Measurements from ENCODE around the gene IGFBP7.

IGFBP7 gene

DNA sequence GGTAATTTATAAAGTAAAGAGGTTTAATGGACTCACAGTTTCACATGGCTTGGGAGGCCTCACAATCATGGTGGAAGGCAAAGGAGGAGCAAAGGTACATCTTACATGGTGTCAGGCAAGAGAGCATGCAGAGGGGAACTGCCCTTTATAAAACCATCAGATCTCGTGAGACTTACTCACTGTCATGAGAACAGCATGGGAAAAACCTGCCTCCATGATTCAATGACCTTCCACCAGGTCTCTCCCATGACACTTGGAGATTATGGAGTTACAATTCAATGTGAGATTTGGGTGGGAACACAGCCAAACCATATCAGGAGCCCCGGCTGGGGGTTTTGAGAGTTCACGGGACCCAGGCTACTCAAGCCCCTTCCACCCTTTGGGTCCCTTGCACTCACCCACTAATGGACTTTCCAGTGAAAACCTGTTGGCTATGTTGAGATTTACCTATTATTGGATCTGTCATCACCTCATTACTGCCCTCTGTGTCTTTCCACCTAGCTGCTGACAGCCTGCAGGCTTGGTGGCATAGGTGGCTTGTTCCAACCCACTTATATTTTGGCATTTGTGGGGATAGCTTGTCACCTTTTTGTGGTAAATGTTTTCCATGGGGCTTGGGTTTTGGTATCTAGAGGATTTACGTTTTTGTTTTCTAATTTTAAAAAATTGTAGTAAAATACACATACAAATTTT is 24.0 kb downstream of the IGFBP7 start:
- no peaks in the 10 kb centered on the region for H3K9me2 ChIP-seq (replicated peaks; ENCODE audit: control insufficient read depth, low read length)
- H3K4me1 ChIP-seq (ENCODE audit: control insufficient read depth, low read length), result no peaks in the 10 kb centered on the region
- H3F3A ChIP-seq (ENCODE audit: control insufficient read depth, insufficient read depth), result no peaks in the 10 kb centered on the region
- TF ChIP-seq, protein P1, sequence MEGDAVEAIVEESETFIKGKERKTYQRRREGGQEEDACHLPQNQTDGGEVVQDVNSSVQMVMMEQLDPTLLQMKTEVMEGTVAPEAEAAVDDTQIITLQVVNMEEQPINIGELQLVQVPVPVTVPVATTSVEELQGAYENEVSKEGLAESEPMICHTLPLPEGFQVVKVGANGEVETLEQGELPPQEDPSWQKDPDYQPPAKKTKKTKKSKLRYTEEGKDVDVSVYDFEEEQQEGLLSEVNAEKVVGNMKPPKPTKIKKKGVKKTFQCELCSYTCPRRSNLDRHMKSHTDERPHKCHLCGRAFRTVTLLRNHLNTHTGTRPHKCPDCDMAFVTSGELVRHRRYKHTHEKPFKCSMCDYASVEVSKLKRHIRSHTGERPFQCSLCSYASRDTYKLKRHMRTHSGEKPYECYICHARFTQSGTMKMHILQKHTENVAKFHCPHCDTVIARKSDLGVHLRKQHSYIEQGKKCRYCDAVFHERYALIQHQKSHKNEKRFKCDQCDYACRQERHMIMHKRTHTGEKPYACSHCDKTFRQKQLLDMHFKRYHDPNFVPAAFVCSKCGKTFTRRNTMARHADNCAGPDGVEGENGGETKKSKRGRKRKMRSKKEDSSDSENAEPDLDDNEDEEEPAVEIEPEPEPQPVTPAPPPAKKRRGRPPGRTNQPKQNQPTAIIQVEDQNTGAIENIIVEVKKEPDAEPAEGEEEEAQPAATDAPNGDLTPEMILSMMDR (IDR thresholded peaks at IDR 0.05; ENCODE audit: low read depth, low read length, poor library complexity, severe bottlenecking), result no peak
- no peak for TF ChIP-seq EZH2phosphoT487 (IDR thresholded peaks at IDR 0.05; ENCODE audit: borderline replicate concordance, low read length)
- H3K9me3 ChIP-seq (ENCODE audit: control insufficient read depth, insufficient read depth, low read length), result no peaks in the 10 kb centered on the region
- no peak overlapping the region for H3K27ac ChIP-seq (ENCODE audit: low read depth, low read length)
- H3K4me2 ChIP-seq (ENCODE audit: low read length), result no peak overlapping the region
- no peak overlapping the region for H3K4me3 ChIP-seq (ENCODE audit: low read length)
- no peaks in the 10 kb centered on the region; the same call in 1 of the 2 replicates for H3K27me3 ChIP-seq (ENCODE audit: control insufficient read depth, low read length)
- H3K36me3 ChIP-seq (ENCODE audit: control insufficient read depth, low read length), result no peaks in the 10 kb centered on the region
- no peaks in the 10 kb centered on the region for H4K20me1 ChIP-seq (ENCODE audit: control insufficient read depth, insufficient read depth, low read depth, low read length)
- H3K79me2 ChIP-seq (ENCODE audit: control insufficient read depth, low read length), result no peaks in the 10 kb centered on the region

GRCh38 chr4:57085278-57085677 is 24.9 kb downstream of the IGFBP7 start:
- Histone ChIP-seq H3K27me3 (ENCODE audit: control insufficient read depth, low read length) (no peaks in the 10 kb centered on the region), H3F3A (ENCODE audit: control insufficient read depth, insufficient read depth) (no peaks in the 10 kb centered on the region), H3K79me2 (ENCODE audit: control insufficient read depth, low read length) (no peaks in the 10 kb centered on the region), H3K4me3 (ENCODE audit: low read length) (no peak overlapping the region), H3K4me2 (ENCODE audit: low read length) (no peak overlapping the region), H3K9me3 (ENCODE audit: control insufficient read depth, insufficient read depth, low read length) (no peaks in the 10 kb centered on the region), H3K9me2 (replicated peaks; ENCODE audit: control insufficient read depth, low read length) (no peaks in the 10 kb centered on the region), H4K20me1 (ENCODE audit: control insufficient read depth, insufficient read depth, low read depth, low read length) (no peaks in the 10 kb centered on the region), H3K36me3 (ENCODE audit: control insufficient read depth, low read length) (no peaks in the 10 kb centered on the region), H3K4me1 (ENCODE audit: control insufficient read depth, low read length) (no peaks in the 10 kb centered on the region), H3K27ac (ENCODE audit: low read depth, low read length) (no peak overlapping the region)
- TF ChIP-seq, protein P1 (IDR thresholded peaks at IDR 0.05; ENCODE audit: low read depth, low read length, poor library complexity, severe bottlenecking), result no peak
- no peak for TF ChIP-seq EZH2phosphoT487 (IDR thresholded peaks at IDR 0.05; ENCODE audit: borderline replicate concordance, low read length)

- H3K79me2 ChIP-seq (ENCODE audit: control insufficient read depth, low read length), result no peaks in the 10 kb centered on the region
- no peak overlapping the region for H3K4me3 ChIP-seq (ENCODE audit: low read length)
- H3K4me1 ChIP-seq (ENCODE audit: control insufficient read depth, low read length), result no peaks in the 10 kb centered on the region
- H3K9me2 ChIP-seq (replicated peaks; ENCODE audit: control insufficient read depth, low read length), result no peaks in the 10 kb centered on the region
- no peaks in the 10 kb centered on the region for H3K36me3 ChIP-seq (ENCODE audit: control insufficient read depth, low read length)
- H4K20me1 ChIP-seq (ENCODE audit: control insufficient read depth, insufficient read depth, low read depth, low read length), result no peaks in the 10 kb centered on the region
- TF ChIP-seq, protein P1 (IDR thresholded peaks at IDR 0.05; ENCODE audit: low read depth, low read length, poor library complexity, severe bottlenecking), result no peak
- no peak for TF ChIP-seq EZH2phosphoT487 (IDR thresholded peaks at IDR 0.05; ENCODE audit: borderline replicate concordance, low read length)
- H3K4me2 ChIP-seq (ENCODE audit: low read length), result no peak overlapping the region
- H3K27me3 ChIP-seq (ENCODE audit: control insufficient read depth, low read length), result no peaks in the 10 kb centered on the region
- H3K9me3 ChIP-seq (ENCODE audit: control insufficient read depth, insufficient read depth, low read length), result no peaks in the 10 kb centered on the region
- H3F3A ChIP-seq (ENCODE audit: control insufficient read depth, insufficient read depth), result no peaks in the 10 kb centered on the region
- no peak overlapping the region for H3K27ac ChIP-seq (ENCODE audit: low read depth, low read length)
Measured at GRCh38 chr4:57084360-57084759, 25.8 kb downstream of the IGFBP7 start.

All from DOHH2 (cell line).